Measurements from ENCODE around the gene ZMYND8. TPM values are rescaled to one million over a fixed set of nuclear protein-coding genes. Genes with fewer than 3 reads are reported as not detected.

ZMYND8 gene
- total RNA-seq, 1 experiment from 2014 or later = 107 TPM

- CTCF ChIA-PET = no interaction called here
- Histone ChIP-seq H3K4me1 (replicated peaks; ENCODE audit: insufficient read depth) (no peaks in the 10 kb centered on the region), H2AFZ (no peak overlapping the region), H3K27ac (no peak overlapping the region), H4K20me1 (ENCODE audit: insufficient read depth) (peaks cover 14% of the 10 kb centered on the region), H3K79me2 (ENCODE audit: low read depth) (no peaks in the 10 kb centered on the region), H3K36me3 (ENCODE audit: low read depth) (peaks cover 73% of the 10 kb centered on the region), H3K4me3 (no peak overlapping the region), H3K9me3 (ENCODE audit: insufficient read depth, low read depth) (no peaks in the 10 kb centered on the region), H3F3A (ENCODE audit: insufficient read depth, low read depth) (peaks cover 29% of the 10 kb centered on the region), H3K4me2 (no peak overlapping the region), H3K27me3 (ENCODE audit: insufficient read depth, low read depth) (no peaks in the 10 kb centered on the region), H3K9me2 (ENCODE audit: insufficient read depth) (no peaks in the 10 kb centered on the region)
- no peak for DNase-seq
- BruUV-seq (replicated peaks) = no TSS peak
- POLR2A ChIA-PET (ENCODE audit: unreplicated experiment) = no interaction called here
- no peak for TF ChIP-seq EZH2 (IDR thresholded peaks at IDR 0.05; ENCODE audit: low read depth)
- intact Hi-C loops (cut with micrococcal nuclease; ENCODE audit: unreplicated experiment) = no loop called here
Observed at GRCh38 chr20:47221036-47221625, 135.4 kb downstream of the ZMYND8 start.

- Histone ChIP-seq H3K27ac (no peak overlapping the region), H3K79me2 (ENCODE audit: low read depth) (no peaks in the 10 kb centered on the region), H3K9me2 (ENCODE audit: insufficient read depth) (no peaks in the 10 kb centered on the region), H3K27me3 (ENCODE audit: insufficient read depth, low read depth) (no peaks in the 10 kb centered on the region), H3F3A (ENCODE audit: insufficient read depth, low read depth) (peaks cover 32% of the 10 kb centered on the region), H3K4me2 (no peak overlapping the region), H3K9me3 (ENCODE audit: insufficient read depth, low read depth) (no peaks in the 10 kb centered on the region), H3K4me3 (no peak overlapping the region), H4K20me1 (ENCODE audit: insufficient read depth) (peaks cover 19% of the 10 kb centered on the region), H3K4me1 (replicated peaks; ENCODE audit: insufficient read depth) (no peaks in the 10 kb centered on the region), H3K36me3 (ENCODE audit: low read depth) (peaks cover 78% of the 10 kb centered on the region), H2AFZ (no peak overlapping the region)
- peak in 1 of 2 experiments; percentile 25 for DNase-seq
- TF ChIP-seq EZH2 (IDR thresholded peaks at IDR 0.05; ENCODE audit: low read depth) = no peak
- TF ChIP-seq CTCF (conservative IDR thresholded peaks at IDR 0.05) = peak; percentile 82
- BruUV-seq (replicated peaks) = no TSS peak
- POLR2A ChIA-PET (ENCODE audit: unreplicated experiment) = no interaction called here
- intact Hi-C loops (cut with micrococcal nuclease; ENCODE audit: unreplicated experiment) = no loop called here
- CTCF ChIA-PET = interaction anchor here (1.1 kb wide), 1 partner anchor 468 kb away, joined by 4 read pairs; no protein-coding TSS in a partner anchor
Observed at GRCh38 chr20:47220161-47220582, 136.3 kb downstream of the ZMYND8 start.

- CTCF ChIA-PET = interaction anchor here (1.0 kb wide), 1 partner anchor 12 kb away, joined by 3 read pairs; no protein-coding TSS in a partner anchor
- POLR2A ChIA-PET (ENCODE audit: unreplicated experiment) = no interaction called here
Observed at GRCh38 chr20:47217482-47218446, 138.7 kb downstream of the ZMYND8 start.

More at GRCh38 chr20:47217482-47218446, 138.7 kb downstream of the ZMYND8 start:
- BruUV-seq (replicated peaks) = no TSS peak
- H4K20me1 ChIP-seq (ENCODE audit: insufficient read depth) = peaks cover 27% of the 10 kb centered on the region
- H3K4me1 ChIP-seq (replicated peaks; ENCODE audit: insufficient read depth) = no peaks in the 10 kb centered on the region
- no peak overlapping the region for H3K4me2 ChIP-seq
- H3K27me3 ChIP-seq (ENCODE audit: insufficient read depth, low read depth) = no peaks in the 10 kb centered on the region
- no peak for DNase-seq
- H3K36me3 ChIP-seq (ENCODE audit: low read depth) = peaks cover 71% of the 10 kb centered on the region
- no peak overlapping the region for H2AFZ ChIP-seq
- no peak overlapping the region for H3K27ac ChIP-seq
- H3K9me3 ChIP-seq (ENCODE audit: insufficient read depth, low read depth) = no peaks in the 10 kb centered on the region
- intact Hi-C loops (cut with micrococcal nuclease; ENCODE audit: unreplicated experiment) = no loop called here
- H3K4me3 ChIP-seq = no peak overlapping the region
- H3F3A ChIP-seq (ENCODE audit: insufficient read depth, low read depth) = peaks cover 28% of the 10 kb centered on the region
- no peaks in the 10 kb centered on the region for H3K79me2 ChIP-seq (ENCODE audit: low read depth)
- TF ChIP-seq EZH2 (IDR thresholded peaks at IDR 0.05; ENCODE audit: low read depth) (no peak), CTCF (conservative IDR thresholded peaks at IDR 0.05) (no peak)
- no peaks in the 10 kb centered on the region for H3K9me2 ChIP-seq (ENCODE audit: insufficient read depth)
